Hindlimb muscle (tissue), 1 donor: ENCODE data around the gene COL20A1. TPM values are rescaled to one million over a fixed set of nuclear protein-coding genes. Genes with fewer than 3 reads are reported as not detected.

Experiments used
- DNase-seq: peaks from one replicate; pipeline ENCODE4 v3.0.0-alpha.2; 2013
- polyA plus RNA-seq: library from polyadenylated mRNA; unstranded; fragments of 120-200 nt; gene quantifications from one replicate; pipeline ENCODE4 v1.2.1, GENCODE V29; 2013; ENCODE audit not compliant: insufficient read length

The COL20A1 gene
- polyA plus RNA-seq, 1 donor: 6.2 TPM

DNA sequence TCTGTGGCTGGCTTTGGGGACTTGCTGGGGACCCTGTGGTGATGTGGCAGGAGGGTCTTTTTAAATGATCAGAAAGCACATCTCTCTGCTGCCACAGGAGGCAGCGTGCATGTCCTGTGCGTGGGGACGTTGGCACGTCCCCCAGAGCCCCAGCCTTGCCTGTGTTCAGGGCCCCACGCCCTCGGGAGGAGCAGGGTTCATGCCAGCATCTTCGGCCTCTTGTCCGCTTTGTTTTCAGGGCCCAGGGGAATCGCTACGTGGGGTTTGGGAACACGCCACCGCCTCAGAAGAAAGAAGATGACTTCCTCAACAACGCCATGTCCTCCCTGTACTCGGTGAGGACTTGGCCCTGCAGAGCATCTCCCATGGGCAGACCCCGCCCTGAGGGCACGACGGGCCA, 14.3 kb upstream of the COL20A1 start:
- DNase-seq: no peak

DNA sequence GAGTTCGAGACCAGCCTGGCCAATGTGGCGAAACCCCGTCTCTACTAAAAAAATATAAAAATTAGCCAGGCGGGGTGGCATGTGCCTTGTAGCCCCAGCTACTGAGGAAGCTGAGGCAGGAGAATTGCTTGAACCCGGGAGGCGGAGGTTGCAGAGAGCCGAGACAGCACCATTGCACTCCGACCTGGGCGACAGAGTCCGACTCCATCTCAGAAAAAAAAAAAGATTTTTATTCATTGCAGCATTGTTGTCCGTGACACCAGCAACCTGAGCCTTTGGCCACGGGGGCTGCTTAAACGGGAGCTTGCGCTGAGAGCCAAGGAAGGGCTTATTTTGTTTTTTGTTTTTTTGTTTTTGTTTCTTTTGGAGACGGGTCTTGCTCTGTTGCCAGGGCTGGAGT, 13.1 kb upstream of the COL20A1 start:
- no peak for DNase-seq

DNA sequence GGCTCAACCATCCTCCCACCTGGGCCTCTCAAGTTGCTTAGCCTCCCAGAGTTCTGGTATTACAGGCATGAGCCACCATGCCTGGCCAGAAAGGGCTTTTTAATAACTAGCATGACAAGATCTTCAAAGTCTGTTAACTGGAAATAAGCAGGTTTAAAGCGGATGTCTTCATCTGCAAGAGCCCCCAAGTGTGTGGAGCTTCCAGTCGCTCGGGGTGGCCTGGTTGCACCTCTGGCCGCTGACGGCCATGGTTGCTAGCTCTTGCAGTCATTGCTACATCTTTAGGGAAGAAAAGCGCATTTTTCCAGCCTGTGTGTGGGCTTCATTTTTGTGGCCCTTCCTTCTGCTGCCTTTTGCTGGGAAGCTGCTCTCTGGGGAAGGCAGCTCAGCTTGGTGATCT, 12.6 kb upstream of the COL20A1 start:
- no peak for DNase-seq

DNA sequence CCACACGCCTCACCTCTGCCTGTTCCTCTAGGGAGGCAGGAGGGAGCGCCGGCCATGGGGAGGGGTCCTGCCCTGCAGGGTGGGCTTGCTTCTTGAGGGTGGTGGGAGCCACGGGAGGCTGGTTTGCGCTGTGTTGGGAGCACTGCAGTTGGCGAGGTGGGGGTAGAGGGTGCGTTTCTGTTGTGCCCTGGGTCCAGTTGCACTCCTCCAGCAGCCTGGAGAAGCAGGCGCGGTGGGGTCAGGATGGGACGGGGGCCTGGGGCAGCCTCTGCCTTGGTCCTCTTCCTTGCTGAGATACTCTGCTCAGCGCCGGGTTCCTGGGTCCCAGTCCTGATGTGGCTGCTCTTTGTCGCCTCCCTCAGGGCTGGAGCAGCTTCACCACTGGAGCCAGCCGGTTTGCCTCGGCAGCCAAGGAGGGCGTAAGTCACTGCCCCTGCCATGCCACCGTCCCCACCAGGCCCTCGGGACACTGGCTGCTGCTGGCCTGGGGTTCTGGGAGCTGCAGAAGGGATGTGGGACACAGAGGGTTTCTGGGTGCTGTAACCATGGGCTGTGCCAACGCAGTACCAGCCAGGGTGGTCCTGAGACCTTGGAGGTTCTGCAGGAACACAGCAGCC, 11.9 kb upstream of the COL20A1 start:
- no peak for DNase-seq

DNA sequence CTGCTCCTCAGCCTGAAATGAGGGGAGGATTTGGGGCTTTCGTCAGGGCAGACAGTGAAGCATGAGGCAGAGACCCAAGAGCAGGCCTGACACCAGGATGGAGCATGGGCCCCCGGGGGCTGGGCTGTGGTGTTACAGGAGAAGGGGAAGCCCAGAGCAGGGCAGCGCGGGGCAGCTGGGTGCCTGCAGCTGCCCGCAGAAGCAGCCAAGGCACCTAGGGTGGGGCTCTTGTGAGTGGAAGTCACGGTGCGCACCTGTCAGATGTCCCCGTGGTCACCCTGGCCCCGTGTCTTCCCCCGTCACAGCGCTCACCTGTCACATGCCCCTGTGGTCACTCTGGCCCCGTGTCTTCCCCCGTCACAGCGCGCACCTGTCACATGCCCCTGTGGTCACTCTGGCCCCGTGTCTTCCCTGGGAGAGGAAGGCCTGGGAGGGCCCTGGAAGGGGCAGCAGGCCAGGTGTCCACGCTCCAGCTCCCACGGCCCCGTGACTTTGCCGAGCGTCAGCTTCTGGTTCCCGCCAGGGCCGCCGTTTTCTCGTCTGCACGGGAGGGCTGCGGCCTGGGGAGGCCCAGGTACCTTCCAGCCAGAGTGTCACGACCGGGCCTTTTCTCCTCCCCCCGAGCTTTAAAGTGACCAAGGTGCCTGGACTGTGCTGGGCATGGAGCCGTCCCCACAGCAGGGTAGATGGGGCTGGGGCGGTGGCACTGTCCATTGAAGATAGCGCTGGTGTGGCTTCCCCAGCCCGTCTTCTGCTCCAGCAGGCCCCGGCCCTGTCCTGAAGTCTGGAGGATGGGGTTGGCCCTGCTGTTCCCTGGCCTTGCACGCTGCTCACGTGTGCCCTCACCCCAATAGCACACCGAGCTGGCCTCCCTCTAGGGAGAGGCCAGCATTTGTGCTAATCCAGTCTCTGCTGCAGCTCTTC, 11.0 kb upstream of the COL20A1 start:
- DNase-seq: no peak

DNA sequence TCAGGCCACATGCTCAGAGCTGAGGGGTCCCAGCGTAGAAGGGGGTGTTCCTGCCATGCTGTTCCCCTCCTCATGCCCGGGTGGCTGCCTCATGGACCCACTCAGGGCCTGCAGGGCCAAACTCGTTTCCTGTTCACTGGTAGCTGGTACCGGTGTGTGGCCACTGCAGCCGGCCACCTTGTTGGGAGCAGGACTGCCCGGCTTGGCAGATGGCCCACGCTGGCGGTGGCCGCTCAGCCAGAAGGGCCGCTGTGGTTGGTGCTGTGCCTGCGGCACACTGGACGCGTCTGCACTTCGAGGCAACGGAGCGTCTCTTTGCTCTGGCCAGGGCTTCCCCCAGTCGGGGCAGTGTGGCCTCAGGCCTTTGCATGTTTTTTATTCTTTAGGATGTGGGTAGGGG, 10.0 kb upstream of the COL20A1 start:
- DNase-seq: no peak

DNA sequence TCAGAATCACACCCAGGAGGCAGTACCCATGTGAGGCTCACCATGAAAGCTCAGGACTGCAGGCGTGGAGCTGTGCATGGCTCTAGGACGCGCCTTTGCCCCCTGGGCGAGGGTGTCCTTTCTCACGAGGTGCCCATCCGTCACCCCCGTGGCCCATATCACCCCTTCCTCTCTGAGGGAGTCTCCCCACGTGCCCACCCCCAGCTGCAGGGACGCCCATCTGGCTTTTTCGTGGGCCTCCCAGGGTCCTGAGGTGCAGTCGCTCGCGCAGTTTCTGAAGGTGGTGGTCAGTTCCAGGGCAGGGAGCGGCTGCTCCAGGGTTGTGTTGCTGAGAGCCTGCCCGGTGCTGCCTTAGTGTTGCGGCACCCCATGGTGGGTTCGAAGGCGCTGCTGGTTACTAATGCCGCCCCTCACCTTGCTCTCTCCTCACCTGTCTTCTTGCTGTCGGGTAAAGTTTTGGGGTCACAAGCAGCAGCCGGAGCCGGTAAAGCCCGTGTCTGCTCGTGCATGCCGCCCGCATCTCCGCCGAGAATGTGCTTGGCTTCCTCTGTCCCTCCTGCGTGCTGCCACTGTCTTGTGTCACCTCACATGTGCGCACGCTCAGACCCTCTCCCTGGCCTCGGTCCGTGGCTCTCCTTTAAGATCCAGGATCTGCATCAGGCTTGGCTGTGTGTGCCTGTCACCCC, 9.4 kb upstream of the COL20A1 start:
- no peak for DNase-seq

DNA sequence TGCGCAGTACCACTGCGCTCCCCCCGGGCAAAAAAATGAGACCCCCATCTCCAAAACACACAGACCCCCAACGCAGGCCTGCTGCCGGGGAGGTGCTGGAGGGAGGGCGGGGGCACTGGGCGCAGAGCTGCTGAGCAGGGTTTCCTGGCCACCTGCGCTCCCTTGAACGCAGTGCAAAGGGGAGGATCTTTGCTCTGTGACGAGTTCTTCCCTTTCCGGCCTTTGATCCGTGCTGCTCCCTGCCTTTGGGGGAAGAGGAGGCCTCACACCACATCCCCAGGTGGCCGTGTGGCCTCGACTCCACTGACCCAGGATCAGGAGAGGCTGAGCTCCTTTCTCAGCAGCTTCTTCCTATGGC, 8.9 kb upstream of the COL20A1 start:
- DNase-seq: no peak

DNA sequence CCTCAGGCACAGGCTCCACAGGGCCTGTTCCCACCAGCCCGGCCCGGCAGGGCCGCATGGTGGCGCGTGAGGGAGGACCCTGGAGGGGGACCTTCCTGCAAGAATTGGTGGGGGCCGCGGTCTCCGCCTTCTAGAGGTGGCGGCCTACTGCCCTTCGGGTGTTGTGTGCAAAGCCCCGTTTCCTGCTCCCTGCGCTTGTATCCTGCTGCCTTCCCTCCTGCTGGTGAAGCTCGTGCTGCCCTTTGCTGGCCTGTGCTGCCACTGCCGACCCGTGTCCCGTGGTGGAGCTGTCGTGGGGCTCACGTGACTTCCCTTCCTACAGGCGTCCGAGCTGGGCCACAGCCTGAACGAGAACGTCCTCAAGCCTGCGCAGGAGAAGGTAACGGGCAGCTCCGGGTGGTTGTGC, 8.4 kb upstream of the COL20A1 start:
- DNase-seq: no peak

DNA sequence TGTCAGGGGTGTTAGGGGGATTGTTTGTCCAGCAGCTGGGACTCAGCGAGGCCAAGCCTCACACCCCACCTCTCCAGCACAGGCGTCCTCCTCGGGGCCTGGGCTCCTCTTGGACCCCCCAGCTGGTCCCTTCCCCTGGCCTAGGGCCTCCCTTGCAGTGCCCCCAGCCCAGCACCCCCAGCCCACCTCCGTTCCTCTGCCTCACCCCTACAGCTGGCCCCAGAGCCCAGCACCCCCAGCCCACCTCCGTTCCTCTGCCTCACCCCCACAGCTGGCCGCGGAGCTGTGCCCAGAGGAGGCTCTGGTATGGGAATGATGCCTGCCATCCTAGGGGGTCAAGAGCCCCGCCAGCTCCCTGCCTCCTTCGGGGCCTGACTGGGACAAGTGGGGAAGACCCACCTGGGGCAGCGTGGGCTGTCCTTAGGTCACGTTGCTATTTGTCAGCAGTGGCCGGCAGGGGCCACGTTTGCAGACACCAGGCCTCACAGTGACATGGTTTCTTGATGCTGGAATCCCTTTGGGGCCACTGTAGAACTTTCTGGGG, 7.9 kb upstream of the COL20A1 start:
- DNase-seq: no peak

DNA sequence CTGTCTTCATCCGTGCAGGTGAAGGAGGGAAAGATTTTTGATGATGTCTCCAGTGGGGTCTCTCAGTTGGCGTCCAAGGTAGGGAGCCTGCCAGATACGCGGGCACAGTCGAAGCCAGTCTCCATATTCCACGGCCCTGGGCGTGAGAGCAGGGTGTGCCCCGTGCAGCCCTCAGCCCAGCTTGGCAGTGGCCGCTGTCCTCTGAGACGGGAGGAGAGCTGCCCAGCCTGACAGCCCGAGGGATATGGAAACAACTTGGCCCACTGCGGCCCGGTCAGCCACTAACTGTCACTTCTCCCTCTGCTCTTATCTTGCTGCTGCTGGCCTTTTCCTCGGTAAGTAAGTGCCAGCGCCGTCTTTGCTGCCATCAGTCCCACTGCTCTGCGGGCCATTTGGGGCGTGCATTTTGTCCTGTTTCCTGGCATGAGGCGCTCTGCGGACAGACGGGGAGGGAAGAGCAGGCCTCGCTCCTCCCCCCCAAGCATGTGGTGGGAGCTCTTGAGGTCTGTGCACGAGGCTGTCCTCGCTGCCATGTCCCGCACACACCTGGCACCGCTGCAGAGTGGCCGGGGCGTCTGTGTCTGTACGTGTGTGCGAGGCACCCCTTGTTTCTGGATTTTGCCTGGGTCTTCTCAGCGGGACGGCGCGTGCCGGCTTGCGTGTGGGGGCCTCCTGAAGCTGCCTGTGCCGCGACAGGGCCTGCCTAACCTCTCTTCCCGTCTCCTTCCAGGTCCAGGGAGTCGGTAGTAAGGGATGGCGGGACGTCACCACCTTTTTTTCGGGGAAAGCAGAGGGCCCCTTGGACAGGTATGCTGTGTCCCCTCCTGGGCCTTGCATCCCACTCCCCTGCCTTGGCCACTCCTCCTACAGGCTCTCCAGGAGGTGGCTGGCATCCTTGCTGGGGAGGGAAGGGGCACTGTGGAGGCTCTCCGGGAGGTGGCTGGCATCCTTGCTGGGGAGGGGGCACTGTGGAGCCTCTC, 7.1 kb upstream of the COL20A1 start:
- no peak for DNase-seq

DNA sequence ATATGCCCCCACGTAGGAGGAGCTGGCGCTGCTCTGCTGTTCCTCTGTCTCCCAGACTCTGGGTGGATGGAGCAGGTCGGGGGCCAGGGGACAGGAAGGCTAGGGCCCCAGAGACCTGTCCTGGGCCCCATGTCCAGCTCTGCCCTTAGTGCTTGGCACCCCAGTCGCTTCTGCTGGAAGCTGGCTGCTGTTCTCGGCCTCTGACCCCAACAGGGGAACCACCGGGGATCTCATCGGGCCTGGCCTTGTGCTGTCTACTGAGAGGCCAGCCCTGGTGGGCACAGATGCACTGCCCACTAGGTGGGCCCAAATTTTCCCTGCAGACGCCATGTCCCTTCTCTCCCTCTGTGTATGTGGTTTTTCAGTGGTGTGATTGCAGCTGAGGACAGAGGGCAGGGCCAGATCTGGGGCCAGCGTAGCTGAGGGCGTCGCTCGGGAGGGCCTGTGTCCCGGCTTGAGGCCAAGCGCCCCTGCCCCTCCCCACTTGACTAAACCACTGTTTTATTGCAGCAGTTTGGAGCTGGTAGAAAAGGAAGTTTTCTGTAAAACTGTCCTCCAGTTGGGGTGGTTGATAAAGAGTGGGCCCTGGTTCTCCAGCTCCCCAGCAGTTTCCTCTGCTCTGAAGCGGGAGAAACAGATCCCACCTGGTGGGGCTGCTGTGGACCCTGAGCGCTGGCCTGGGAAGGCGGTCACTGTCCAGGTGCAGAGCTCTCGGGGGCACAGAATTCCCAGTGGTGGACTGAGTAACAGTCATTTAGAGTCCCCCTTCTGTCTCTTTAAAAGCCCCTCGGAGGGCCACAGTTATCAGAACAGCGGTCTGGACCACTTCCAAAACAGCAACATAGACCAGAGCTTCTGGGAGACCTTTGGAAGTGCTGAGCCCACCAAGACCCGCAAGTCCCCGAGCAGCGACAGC, 5.9 kb upstream of the COL20A1 start:
- DNase-seq: no peak

DNA sequence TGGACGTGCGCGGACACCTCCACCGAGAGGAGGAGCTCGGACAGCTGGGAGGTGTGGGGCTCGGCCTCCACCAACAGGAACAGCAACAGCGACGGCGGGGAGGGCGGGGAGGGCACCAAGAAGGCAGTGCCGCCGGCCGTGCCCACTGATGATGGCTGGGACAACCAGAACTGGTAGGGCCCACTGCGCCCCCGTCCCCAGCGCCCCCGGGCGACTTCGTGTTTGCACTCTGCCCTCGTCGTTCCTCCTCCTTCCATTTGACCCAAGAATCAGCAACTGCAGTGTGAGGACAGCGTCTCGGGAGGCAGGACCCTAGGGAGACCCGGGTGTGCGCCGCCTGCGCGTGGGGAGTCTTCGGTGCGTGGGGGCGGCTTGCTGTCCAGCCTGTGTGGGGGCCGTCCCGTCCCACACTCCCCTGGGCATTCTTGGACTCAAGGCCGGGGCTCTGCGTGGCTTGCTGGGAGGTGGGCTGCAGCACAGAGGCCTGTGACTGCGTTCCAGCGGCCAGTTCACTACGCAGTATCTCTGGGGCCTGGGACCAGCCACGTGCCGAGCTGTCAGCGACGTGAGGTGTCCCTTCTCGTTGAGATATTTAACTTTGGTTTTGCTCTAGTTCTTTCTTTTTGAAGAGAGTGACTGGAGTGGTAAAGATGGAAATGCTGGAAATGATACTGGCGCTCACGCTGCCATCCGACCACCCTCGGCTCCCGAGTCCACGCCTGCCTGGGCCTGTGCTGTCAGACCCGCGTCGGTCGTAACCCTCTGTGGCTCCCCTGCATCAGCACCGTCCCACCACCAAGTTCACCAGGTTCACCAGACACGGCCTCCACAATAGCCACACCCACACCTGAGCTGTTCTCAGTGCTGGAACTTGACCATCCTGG, 5.0 kb upstream of the COL20A1 start:
- DNase-seq: no peak

DNA sequence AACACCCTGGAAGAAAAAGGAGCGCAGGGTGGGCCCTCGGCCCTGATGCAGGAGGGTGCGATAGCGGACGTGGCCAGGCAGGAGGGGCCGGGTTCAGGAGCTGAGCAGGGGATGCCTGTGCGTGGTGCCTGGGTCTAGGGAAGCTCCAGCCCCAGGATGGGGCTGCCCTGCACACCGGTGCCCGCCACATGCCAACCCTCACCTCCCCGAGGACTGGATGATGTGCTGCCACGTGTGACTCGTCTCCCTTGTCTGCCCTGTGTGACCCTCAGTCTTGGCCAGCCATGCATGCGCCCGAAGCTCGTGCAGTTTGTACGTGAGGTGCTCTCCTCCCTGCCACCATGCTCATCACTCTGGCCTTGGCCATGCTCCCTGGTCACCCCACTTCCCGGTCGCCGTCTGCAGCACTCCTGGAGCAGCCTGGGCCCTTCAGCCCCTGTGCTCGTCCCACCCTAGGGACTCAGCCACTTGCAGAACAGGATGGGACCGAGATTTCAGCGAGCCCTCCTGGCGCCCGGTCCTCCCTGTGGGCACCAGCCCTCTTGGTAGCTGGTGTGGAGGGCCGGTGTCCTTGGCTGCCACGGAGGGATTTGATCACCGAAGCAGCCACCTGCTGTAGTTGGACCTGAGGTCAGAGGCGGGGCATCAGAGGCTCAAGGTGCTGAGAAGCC, 4.3 kb upstream of the COL20A1 start:
- DNase-seq: no peak

DNA sequence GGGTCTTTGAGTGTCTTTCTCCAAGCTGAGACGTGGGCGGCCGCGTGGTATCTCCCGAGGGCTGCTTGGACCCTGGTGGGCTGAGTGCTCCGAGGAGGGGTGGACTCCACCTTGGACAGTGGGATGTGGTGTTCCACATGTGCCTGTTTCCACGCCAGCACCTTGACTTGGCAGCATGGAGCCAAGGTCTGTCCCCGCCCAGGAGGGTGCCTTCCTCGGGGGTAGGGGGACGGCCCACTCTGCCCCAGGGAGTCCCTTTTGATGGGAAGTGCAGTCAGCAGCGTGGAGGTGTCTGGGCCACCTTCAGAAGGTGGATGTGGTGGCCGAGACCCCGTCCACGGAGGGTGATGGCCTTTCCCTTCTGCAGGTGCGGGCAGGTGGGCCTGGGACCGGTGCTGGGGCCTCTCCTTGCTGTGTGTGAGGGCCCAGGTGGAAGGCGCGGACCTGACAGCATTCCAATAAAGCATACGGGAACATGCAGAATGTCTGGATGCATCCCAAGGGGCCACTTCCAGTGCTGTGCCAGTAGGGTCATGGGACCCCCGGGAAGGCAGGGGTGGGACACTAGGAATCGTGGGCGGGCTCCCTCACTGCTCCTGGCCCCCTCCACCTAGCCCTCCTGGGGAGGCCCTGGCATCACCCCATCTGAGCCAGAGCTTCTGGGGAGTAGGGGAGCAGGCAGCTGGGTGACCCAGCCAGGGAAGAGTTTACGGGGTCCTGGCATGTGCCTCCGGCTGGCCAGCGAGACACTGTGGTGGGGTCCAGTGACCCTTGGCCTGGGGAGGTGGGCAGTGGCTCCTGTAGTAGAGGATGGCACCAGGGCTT, 3.5 kb upstream of the COL20A1 start:
- no peak for DNase-seq

DNA sequence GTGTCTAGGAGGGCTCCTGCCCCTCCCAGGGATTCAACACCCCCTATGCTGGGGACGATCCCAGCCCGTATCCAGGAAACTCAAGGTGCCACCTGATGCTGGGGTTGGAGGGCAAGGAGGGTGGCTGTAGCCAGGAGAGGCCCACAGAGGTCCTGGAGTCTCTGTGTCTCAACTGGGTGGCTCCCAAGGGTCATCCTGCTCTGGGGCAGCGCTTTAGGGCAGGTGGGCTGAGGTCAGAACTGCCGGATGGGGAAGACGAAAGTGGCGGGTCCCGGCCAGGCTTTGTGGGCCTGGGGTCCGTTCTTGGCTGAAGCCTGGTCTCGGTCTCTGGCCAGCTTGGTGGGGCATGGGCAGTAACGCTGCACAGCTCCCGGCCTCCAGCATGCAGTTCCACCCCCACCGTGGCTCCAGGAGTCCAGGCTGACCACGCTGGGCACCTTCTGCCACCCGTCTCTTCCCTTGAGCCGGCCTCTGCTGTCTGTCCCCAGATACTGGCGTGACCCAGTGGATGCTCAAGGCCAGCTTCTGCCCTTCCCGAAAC, 2.8 kb upstream of the COL20A1 start:
- DNase-seq: no peak

DNA sequence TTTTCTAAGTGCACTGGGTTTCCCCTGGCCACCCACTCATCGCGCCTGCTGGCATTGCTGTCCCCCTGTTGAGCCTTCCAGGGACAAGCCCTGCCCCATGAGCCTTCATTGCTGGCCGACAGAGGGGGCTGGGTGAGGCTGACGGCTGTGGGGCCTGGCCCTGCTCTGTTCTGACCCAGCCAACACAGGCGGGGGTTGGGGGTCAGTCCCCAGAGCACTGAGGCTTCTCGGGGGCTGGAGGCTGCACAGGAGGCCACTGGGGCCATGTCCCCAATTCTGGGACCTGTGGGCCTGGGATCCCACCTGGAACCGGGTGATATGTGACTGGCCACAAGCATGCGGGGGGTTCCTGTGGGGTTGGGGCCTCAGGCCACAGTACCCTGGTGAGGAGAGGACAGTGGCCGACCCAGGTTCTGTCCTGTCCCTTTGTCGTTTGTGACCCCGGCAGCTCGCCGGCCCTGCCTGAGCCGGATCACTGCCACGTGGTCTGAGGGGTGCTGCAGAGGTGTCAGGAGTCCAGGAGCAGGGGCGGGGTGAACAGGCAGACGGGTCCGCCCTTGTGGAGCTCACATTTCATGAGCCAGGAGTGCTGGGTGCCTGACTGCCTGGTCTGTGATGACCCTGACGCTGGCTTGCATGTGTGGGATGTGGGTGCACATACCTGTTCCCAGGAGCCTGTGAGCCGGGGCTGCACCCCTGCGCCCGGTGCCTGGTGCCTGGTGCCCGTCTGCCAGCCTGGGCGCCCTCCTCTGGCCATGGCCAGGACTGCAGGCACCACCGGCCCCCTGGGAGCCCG, 2.1 kb upstream of the COL20A1 start:
- no peak for DNase-seq
